Measurements from ENCODE around the gene VWA3A.

Gene VWA3A

DNA sequence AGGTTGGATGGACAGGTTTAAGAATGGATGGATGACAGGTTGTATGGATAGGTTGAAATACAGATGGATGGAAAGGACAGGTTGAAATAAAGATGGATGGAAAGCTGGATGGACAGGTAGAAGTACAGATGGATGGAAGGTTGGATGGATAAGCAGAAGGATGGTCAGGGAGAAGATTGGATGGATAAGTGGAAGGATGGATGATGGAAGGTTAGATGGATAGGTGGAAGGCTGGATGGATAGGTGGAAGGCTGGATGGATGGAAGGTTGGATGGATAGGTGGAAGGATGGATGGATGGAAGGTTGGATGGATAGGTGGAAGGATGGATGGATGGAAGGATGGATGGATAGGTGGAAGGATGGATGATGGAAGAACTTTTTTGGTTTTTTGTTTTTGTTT lies 69.1 kb downstream of the VWA3A start:
- H3K79me1 ChIP-seq (ENCODE audit: low read length), result no peaks in the 10 kb centered on the region
- H3K4me1 ChIP-seq (ENCODE audit: control insufficient read depth, low read depth, low read length), result no peaks in the 10 kb centered on the region
- no peak overlapping the region for H3K4ac ChIP-seq (ENCODE audit: low read depth, low read length)
- H4K5ac ChIP-seq (ENCODE audit: low read length), result no peak overlapping the region
- DNase-seq, result no peak
- H3K23ac ChIP-seq (ENCODE audit: low read length), result no peak overlapping the region
- no peak overlapping the region for H3K18ac ChIP-seq (ENCODE audit: low read length)
- no peak overlapping the region for H2BK120ac ChIP-seq (ENCODE audit: low read depth, low read length)
- H3K27ac ChIP-seq (ENCODE audit: low read depth, low read length), result no peak overlapping the region
- no peak overlapping the region for H3K4me3 ChIP-seq (ENCODE audit: low read length)
- H3K79me2 ChIP-seq (ENCODE audit: control insufficient read depth, insufficient read depth, low read length), result no peaks in the 10 kb centered on the region
- no peak overlapping the region for H3K56ac ChIP-seq (ENCODE audit: low read length)
- no peak overlapping the region for H3K4me2 ChIP-seq (ENCODE audit: low read length)
- H3K9ac ChIP-seq (ENCODE audit: low read length), result no peak overlapping the region
- no peaks in the 10 kb centered on the region for H3K27me3 ChIP-seq (ENCODE audit: insufficient read depth, low read length, poor library complexity)
- no peak overlapping the region for H4K8ac ChIP-seq (ENCODE audit: low read depth, low read length)
- H2AK5ac ChIP-seq (ENCODE audit: low read length), result no peak overlapping the region
- H3K36me3 ChIP-seq (ENCODE audit: control insufficient read depth, insufficient read depth, low read length), result no peaks in the 10 kb centered on the region
- H2BK15ac ChIP-seq (replicated peaks; ENCODE audit: low read depth), result no peak overlapping the region
- H2BK5ac ChIP-seq (ENCODE audit: low read length), result no peak overlapping the region

DNA sequence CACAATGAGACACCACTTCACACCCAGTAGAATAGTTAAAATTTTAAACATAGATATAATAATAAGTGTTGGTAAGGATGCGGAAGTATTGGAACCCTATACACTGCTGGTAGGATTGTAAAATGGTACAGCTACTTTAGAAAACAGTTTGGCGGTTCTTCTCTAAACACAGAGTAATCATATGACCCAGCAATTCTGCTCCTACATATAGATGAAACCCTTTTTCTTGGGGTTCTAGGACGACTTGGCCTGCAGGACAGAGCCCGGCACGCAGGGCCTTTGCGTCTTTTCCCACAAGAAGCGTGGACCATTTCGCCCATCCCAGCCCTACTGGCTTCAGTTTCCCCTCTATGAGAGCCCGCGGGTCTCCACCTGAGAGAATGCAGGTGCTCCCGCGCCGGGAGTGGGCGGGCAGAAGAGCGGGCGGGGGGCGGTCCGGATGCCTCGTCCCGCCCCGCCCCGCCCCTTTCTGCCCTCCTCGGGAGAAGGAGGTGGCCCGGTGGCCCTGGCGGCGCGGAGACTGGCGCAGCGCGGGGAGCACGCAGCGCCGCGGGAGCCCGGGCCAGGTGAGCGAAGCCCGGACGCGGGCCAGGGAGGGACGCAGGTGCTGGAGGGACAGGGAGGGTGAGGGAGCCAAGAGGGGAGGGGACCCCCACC lies 69.8 kb downstream of the VWA3A start, which contains the start of gene SDR42E2:
Gene SDR42E2 (plus strand): TSS at position 508 of the 657 bp plus-strand sequence. CDS start 3,077 bp downstream, outside the sequence.
- Histone ChIP-seq H4K8ac (ENCODE audit: low read depth, low read length) (no peak within 1 kb of the TSS), H3K27ac (ENCODE audit: low read depth, low read length) (no peak within 1 kb of the TSS), H3K23ac (ENCODE audit: low read length) (no peak within 1 kb of the TSS), H2AK5ac (ENCODE audit: low read length) (no peak within 1 kb of the TSS), H3K79me1 (ENCODE audit: low read length) (no peaks in the 10 kb centered on the region), H3K18ac (ENCODE audit: low read length) (no peak within 1 kb of the TSS), H2BK5ac (ENCODE audit: low read length) (no peak within 1 kb of the TSS), H3K36me3 (ENCODE audit: control insufficient read depth, insufficient read depth, low read length) (no peaks in the 10 kb centered on the region), H3K9ac (ENCODE audit: low read length) (peak within 1 kb of the TSS; percentile 24), H3K27me3 (ENCODE audit: insufficient read depth, low read length, poor library complexity) (no peaks in the 10 kb centered on the region), H3K79me2 (ENCODE audit: control insufficient read depth, insufficient read depth, low read length) (no peaks in the 10 kb centered on the region), H3K56ac (ENCODE audit: low read length) (no peak within 1 kb of the TSS), H2BK15ac (replicated peaks; ENCODE audit: low read depth) (no peak within 1 kb of the TSS), H3K4ac (ENCODE audit: low read depth, low read length) (no peak within 1 kb of the TSS), H3K4me2 (ENCODE audit: low read length) (peak within 1 kb of the TSS; percentile 25), H2BK120ac (ENCODE audit: low read depth, low read length) (no peak within 1 kb of the TSS), H3K4me1 (ENCODE audit: control insufficient read depth, low read depth, low read length) (no peaks in the 10 kb centered on the region), H4K5ac (ENCODE audit: low read length) (no peak within 1 kb of the TSS), H3K4me3 (ENCODE audit: low read length) (no peak within 1 kb of the TSS)
- no CpG with 5 or more reads among the region's 40 CpGs for WGBS (ENCODE audit: extremely low coverage, insufficient coverage, low lambda C conversion rate)
- peak; percentile 60 for DNase-seq

DNA sequence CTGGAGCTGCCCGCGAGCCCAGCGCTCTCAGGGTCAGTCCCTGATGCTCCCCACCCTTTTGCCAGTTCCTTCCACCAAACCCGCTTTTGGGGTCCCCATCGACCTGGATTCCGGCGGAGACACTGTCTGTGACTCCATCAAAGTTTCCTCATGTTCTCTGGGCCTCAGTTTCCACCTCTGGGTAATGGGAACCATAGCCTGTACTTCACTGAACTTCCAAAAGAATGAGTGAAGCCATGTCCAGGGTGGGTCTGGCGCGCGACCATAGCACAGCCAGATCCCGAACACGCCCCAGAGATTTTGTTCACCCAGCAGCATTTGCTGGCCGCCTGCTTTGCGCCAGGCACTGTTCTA lies 70.3 kb downstream of the VWA3A start:
- Histone ChIP-seq H3K9ac (ENCODE audit: low read length) (peak overlapping the region; percentile 24), H3K36me3 (ENCODE audit: control insufficient read depth, insufficient read depth, low read length) (no peaks in the 10 kb centered on the region), H3K4ac (ENCODE audit: low read depth, low read length) (no peak overlapping the region), H3K27ac (ENCODE audit: low read depth, low read length) (no peak overlapping the region), H3K18ac (ENCODE audit: low read length) (no peak overlapping the region), H3K23ac (ENCODE audit: low read length) (no peak overlapping the region), H4K5ac (ENCODE audit: low read length) (no peak overlapping the region), H2BK120ac (ENCODE audit: low read depth, low read length) (no peak overlapping the region), H2BK15ac (replicated peaks; ENCODE audit: low read depth) (no peak overlapping the region), H3K79me1 (ENCODE audit: low read length) (no peaks in the 10 kb centered on the region), H2BK5ac (ENCODE audit: low read length) (no peak overlapping the region), H2AK5ac (ENCODE audit: low read length) (no peak overlapping the region), H3K27me3 (ENCODE audit: insufficient read depth, low read length, poor library complexity) (no peaks in the 10 kb centered on the region), H3K56ac (ENCODE audit: low read length) (no peak overlapping the region), H3K79me2 (ENCODE audit: control insufficient read depth, insufficient read depth, low read length) (no peaks in the 10 kb centered on the region), H3K4me3 (ENCODE audit: low read length) (no peak overlapping the region), H3K4me2 (ENCODE audit: low read length) (peak overlapping the region; percentile 25), H4K8ac (ENCODE audit: low read depth, low read length) (no peak overlapping the region), H3K4me1 (ENCODE audit: control insufficient read depth, low read depth, low read length) (no peaks in the 10 kb centered on the region)
- DNase-seq, result no peak
- WGBS (ENCODE audit: extremely low coverage, insufficient coverage, low lambda C conversion rate), result no CpG with 5 or more reads among the region's 14 CpGs

DNA sequence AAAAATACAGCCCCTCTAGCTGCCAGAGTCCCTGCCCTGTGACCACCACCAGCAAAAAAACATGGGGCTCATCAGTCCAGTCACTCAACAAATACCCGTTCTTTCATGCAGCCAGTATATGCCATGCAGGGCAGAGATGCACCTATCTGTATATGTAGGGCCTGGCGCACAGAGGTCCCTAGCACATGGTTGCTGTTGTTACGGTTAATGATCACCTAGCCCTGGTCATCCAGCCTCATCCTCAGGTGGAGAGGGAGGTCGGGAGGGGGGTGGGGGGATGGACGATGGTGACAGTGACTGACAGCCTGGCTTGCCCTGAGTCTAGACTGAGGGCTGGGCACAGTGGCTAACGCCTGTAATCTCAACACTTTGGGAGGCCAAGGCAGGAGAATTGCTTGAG lies 71.5 kb downstream of the VWA3A start:
- H3K4me1 ChIP-seq (ENCODE audit: control insufficient read depth, low read depth, low read length), result no peaks in the 10 kb centered on the region

DNA sequence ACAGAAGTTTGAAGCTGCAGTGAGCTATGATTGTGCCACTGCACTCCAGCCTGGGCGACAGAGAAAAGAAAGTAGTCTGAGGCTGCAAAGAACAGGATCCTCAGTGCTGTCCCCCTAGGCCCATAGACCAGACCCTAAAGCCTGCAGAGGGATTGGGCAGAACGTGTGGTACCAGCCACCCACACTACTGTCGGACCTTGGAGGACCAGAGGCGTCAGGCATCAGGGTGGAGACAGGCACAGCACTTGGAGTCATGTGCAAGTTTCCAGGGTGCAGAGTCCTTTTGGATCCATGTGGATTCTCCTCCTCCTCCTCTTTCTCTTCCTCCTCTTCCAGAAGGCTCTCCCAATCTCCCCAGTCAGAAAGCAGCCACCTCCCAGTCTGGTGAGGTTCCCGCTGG lies 72.1 kb downstream of the VWA3A start:
- Histone ChIP-seq H2BK5ac (ENCODE audit: low read length) (no peak overlapping the region), H3K18ac (ENCODE audit: low read length) (no peak overlapping the region), H3K27ac (ENCODE audit: low read depth, low read length) (no peak overlapping the region), H3K4ac (ENCODE audit: low read depth, low read length) (no peak overlapping the region), H3K27me3 (ENCODE audit: insufficient read depth, low read length, poor library complexity) (no peaks in the 10 kb centered on the region), H3K23ac (ENCODE audit: low read length) (no peak overlapping the region), H3K79me1 (ENCODE audit: low read length) (no peaks in the 10 kb centered on the region), H3K56ac (ENCODE audit: low read length) (no peak overlapping the region), H3K36me3 (ENCODE audit: control insufficient read depth, insufficient read depth, low read length) (no peaks in the 10 kb centered on the region), H3K9ac (ENCODE audit: low read length) (no peak overlapping the region), H3K79me2 (ENCODE audit: control insufficient read depth, insufficient read depth, low read length) (no peaks in the 10 kb centered on the region), H2BK120ac (ENCODE audit: low read depth, low read length) (no peak overlapping the region), H3K4me3 (ENCODE audit: low read length) (no peak overlapping the region), H2AK5ac (ENCODE audit: low read length) (no peak overlapping the region), H3K4me2 (ENCODE audit: low read length) (no peak overlapping the region), H3K4me1 (ENCODE audit: control insufficient read depth, low read depth, low read length) (no peaks in the 10 kb centered on the region), H4K8ac (ENCODE audit: low read depth, low read length) (no peak overlapping the region), H2BK15ac (replicated peaks; ENCODE audit: low read depth) (no peak overlapping the region), H4K5ac (ENCODE audit: low read length) (no peak overlapping the region)
- WGBS (ENCODE audit: extremely low coverage, insufficient coverage, low lambda C conversion rate), result no CpG with 5 or more reads among the region's 5 CpGs
- no peak for DNase-seq

More for the DNA sequence above, 71.5 kb downstream of the VWA3A start:
- no peaks in the 10 kb centered on the region for H3K27me3 ChIP-seq (ENCODE audit: insufficient read depth, low read length, poor library complexity)
- H2BK15ac ChIP-seq (replicated peaks; ENCODE audit: low read depth), result no peak overlapping the region
- no peak overlapping the region for H3K23ac ChIP-seq (ENCODE audit: low read length)
- no peak overlapping the region for H4K8ac ChIP-seq (ENCODE audit: low read depth, low read length)
- no peaks in the 10 kb centered on the region for H3K79me1 ChIP-seq (ENCODE audit: low read length)
- no CpG with 5 or more reads among the region's 6 CpGs for WGBS (ENCODE audit: extremely low coverage, insufficient coverage, low lambda C conversion rate)
- H3K56ac ChIP-seq (ENCODE audit: low read length), result no peak overlapping the region
- no peak overlapping the region for H3K18ac ChIP-seq (ENCODE audit: low read length)
- H3K79me2 ChIP-seq (ENCODE audit: control insufficient read depth, insufficient read depth, low read length), result no peaks in the 10 kb centered on the region
- no peak overlapping the region for H3K9ac ChIP-seq (ENCODE audit: low read length)
- H2AK5ac ChIP-seq (ENCODE audit: low read length), result no peak overlapping the region
- H3K27ac ChIP-seq (ENCODE audit: low read depth, low read length), result no peak overlapping the region
- H4K5ac ChIP-seq (ENCODE audit: low read length), result no peak overlapping the region
- H3K4me2 ChIP-seq (ENCODE audit: low read length), result no peak overlapping the region
- no peak overlapping the region for H3K4ac ChIP-seq (ENCODE audit: low read depth, low read length)
- no peak overlapping the region for H3K4me3 ChIP-seq (ENCODE audit: low read length)
- H2BK5ac ChIP-seq (ENCODE audit: low read length), result no peak overlapping the region
- no peak for DNase-seq
- no peaks in the 10 kb centered on the region for H3K36me3 ChIP-seq (ENCODE audit: control insufficient read depth, insufficient read depth, low read length)
- no peak overlapping the region for H2BK120ac ChIP-seq (ENCODE audit: low read depth, low read length)

All from mesendoderm (in vitro differentiated cells).